ENCODE measurements around the gene PTGES3L.
"Not testable (repeated sequence)": the region's sequence is repeated elsewhere in the genome, so short reads cannot be mapped to it uniquely, and the experiment has no call there.

The PTGES3L gene

DNA sequence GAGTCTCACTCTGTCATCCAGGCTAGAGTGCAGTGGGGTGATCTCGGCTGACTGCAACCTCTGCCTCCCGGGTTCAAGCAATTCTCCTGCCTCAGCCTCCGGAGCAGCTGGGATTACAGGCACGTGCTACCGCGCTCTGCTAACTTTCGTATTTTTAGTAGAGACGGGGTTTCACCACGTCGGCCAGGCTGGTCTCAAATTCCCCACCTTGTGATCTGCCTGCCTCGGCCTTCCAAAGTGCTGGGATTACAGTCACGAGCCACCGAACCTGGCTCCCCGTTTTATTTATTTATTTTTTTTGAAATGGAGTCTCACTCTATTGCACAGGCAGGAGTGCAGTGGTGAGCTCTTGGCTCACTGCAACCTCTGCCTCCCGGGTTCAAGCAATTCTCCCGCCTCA lies 4.2 kb downstream of the PTGES3L start:
- FAIRE-seq = not testable (repeated sequence)

DNA sequence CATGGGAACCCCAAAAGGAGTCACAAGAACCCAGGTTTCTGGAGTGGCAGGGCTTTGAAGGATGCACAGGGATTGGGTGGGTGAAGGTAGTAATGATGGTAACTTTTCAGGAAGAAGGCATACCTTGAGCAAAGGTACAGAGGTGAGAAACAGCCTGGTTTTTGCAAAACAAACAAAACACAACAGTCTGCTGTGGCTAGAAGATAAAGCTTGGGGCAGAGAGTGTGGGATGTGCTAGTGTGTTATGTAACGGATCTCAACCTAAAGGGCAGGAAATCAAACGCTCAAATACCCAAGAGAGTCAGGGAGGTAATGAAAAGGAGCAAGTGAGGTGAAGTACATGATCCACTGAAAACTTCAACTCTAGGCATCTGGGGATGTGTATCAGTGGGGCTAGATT lies 4.6 kb downstream of the PTGES3L start:
- FAIRE-seq = no peak

DNA sequence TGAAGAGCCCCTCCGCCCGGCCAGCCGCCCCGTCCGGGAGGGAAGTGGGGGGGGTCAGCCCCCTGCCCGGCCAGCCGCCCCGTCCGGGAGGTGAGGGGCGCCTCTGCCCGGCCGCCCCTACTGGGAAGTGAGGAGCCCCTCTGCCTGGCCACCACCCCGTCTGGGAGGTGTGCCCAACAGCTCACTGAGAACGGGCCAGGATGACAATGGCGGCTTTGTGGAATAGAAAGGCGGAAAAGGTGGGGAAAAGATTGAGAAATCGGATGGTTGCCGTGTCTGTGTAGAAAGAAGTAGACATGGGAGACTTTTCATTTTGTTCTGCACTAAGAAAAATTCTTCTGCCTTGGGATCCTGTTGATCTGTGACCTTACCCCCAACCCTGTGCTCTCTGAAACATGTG lies 6.6 kb downstream of the PTGES3L start:
- FAIRE-seq = not testable (repeated sequence)

DNA sequence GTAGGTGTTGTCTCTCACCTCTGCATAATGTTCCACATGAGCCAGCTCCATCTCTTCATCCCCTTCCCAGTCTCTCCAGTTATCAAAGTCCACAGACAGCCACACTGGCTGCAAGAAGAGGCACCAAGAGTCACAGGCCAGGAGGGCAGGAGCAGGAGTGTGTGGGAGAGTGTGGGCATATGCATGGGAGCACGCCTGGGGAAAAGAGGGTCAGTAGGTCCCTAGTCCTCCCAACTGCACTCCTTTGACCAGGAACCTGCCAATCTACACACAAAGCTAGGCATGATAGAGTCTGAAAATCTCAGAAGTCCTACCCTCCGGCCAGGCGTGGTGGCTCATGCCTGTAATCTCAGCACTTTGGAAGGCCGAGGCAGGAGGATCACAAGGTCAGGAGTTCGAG lies 8.3 kb downstream of the PTGES3L start:
- no peak for FAIRE-seq

DNA sequence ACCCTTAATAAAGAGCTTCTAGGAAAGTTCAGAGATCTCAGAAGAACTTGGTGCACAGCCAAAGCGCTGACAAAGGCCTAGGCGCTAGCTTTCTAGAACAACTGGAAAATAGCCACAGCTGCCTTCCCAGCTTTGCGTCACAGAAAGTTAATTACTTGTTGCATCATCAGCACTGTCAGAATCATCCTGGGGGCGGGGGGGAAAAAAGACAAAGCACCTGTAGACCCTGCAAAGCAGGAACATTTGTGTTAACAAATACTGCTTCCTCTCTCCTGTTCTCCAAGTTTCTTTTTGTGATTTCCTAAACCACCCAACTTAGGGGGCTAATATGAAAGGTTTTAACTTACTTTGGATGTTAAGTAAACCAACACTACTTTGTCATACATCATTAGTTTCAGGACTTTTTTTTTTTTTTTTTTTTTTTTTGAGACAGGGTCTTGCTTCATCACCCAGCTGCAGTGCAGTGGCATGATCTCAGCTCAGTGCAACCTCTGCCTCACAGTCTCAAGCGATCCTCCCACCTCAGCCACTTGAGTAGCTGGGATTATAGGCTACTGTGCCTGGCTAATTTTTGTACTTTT lies 10.8 kb downstream of the PTGES3L start:
- no peak for FAIRE-seq

DNA sequence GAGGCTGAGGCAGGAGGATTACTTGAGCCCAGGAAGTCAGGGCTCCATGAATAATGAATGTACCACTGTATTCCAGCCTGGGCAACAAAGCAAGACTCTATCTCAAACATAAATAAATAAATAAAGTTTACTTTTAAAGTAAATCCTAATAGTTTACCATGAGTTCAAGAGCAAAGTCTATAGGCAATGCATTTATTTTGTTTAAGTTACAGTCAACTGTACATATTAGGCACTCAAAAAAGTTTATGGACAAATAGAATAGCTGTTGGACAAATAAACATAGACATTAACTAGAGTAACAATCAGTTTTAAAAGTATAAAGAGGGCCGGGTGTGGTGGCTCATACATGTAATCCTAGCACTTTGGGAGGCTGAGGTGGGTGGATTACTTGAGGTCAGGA lies 12.0 kb downstream of the PTGES3L start:
- FAIRE-seq = no peak

DNA sequence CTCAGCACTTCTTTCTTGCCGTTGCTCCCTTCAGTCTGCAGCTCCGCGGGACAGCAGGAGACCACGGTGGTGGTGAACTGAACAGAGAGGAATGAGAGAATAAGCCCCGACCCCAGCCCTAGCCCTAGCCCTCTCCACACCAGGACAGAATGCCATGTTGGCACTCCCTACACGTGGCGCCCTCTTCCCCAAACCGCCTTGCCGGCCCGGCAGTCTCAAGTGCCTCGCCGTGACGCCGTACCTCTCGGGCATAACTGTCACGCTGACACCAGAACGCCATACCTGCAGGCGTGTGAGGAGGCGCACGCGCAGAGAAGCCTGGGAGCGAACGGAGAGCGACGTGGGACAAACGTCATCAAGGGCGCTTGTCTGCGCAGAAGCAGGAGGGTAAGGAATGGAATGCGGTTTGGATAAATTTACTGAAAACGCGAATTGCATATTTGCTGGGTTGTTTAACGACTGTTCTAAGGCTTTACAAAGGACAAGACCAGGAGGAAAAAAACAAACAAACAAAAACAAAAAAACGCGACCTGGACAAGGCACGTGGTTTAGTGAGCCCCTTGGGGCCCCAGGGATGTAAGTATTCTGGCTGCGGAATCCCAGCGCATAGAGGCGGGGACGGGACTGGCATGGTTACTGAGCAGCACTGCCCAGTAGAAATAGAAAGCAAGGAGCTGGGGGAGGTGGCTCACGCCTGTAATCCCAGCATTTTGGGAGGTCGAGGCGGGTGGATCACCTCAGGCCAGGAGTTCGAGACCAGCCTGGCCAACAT lies 15.5 kb downstream of the PTGES3L start, which contains the start of gene AARSD1:
Gene AARSD1 (minus strand): TSS at position 294 of the 772 bp plus-strand sequence. CDS start 14 bp downstream, at position 280.
- no peak for FAIRE-seq

DNA sequence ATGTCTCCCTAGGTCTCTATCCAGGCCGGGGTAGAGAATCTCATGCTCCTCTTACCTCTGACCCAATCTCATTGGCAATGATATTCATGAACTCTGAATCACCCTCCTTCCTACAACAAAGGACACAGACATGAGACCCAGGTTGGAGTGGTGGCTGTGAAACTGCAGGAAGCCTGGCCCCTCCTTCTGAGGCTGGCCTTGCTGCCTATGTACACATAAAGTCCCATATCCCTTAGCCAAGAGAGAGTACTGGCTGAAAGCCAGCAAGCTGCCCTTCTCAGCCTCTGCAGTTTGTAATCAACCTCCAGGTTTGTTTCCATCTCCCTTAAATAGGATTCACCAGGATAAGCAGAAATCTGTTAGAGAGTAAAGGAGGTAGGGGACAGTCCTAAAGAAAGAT lies 26.2 kb downstream of the PTGES3L start:
- no peak for FAIRE-seq

DNA sequence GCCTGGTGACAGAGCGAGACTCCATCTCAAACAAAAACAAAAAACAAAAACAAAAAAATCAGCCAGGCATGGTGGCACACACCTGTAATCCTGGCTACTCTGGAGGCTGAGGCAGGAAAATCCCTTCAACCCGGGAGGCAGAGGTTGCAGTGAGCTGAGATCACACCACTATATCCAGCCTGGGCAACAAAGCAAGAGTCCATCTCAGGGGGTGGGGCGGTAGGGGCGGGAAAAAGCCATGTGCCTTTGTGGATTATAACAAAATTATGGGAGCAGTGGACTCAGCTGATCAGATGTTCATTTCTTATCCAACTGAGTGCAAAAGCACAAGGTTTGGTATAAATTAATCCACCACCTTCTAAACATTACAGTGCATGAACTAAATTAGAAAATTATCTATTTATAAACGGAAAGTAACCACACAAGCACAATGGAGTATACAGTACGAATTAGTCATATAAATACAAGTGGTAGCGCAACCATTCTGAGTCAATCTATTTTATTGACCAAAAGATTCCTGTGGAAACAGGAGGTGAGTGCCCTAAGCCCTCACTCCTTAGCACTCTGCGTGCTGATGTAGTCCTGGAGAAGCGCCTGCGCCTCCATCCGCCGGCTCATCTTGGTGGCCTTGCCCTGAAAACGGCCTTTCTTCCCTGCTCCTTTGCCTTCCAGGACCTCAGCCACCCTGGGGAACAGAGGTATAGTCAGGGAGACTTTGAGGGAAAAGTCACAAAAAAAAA lies 29.7 kb downstream of the PTGES3L start:
- FAIRE-seq = no peak

DNA sequence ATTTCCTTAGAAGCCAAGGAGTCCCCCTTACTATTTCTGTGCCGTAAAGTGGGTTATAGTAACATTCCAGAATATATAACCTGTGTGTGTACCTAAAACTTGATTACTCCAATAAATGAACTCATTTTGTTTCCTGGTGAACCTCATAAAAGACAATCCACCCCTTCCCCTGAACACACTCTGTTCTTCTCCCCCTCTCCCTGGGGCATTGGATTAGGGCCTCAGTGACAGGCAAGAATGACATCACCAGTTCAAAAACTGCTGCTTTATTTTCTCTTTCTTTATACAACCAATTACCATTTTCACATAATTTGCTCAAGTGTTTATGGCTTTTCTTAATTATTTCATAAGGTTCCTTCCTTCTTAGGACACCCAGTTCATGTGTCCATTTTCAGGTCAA lies 33.1 kb downstream of the PTGES3L start:
- no peak for FAIRE-seq

DNA sequence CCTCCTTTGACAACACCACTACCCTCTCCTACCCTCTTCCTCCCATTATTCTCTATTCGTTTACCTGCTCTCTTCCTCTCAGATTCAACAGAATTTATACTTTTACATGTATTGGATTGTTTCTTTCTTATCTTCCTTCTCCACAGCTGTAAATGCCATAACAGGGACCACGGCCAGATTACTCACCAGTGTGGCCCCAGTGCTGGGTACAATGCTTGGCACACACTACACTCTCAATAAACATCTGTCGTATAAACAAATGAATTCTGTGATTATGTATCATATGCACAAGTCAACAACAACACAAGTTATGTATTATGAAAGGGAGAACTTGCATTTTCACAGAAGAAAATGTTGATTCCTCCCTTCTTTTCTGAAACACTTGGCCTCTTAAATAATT lies 35.7 kb downstream of the PTGES3L start:
- FAIRE-seq = no peak

DNA sequence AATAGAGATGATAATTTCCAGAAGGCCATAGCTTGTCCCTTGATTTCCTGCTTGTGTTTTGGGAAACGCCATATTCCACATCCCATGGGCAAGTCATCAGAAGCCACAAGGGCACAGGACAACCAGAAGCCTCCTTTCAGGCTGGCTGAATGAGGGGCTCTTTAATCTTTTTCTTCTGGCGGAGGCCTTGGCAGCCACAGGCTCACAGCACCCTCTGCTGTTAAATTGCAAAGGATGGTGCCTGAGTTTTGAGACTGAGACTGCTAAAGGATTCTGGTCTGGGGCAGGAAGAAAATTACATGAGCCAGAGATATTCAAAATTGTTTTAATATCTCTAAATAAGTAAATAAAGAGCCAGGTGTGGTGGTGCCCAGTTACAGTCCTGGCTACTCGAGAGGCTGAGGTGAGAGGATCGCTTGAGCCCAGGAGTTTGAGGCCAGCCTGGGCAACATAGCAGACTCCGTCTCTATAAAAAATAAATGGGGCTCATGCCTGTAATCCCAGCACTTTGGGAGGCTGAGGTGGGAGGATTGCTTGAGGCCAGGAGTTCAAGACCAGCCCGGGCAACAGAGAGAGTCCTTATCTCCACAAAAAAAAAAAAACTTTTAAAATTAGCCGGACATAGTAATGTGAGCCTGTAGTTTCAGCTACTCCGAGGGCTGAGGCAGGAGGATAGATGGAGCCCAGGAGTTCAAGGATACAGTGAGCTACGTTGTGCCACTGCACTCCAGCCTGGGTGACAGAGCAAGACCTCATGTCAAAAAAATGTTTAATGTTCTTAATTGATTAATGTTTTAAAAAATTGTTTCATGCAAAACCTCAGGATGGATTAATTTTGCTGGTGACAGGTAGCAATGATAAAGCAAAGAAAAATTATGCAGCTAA lies 41.9 kb downstream of the PTGES3L start:
- FAIRE-seq = no peak

DNA sequence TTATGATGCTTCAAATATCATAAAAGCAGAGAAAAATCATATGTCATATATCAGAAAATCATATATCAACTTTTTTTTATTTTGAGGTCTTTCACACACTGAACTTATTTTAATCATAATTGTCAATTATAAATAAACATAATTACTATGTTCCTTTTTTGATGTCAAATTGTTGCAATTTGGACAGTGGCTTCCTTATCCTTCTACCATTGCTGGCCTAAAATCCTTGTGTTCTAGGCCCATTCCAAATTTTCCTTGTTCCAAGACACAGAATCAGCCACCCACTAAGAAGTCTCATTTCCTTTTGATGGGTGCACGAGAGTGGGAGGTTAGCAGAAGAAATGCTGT lies 50.4 kb downstream of the PTGES3L start:
- no peak for FAIRE-seq

DNA sequence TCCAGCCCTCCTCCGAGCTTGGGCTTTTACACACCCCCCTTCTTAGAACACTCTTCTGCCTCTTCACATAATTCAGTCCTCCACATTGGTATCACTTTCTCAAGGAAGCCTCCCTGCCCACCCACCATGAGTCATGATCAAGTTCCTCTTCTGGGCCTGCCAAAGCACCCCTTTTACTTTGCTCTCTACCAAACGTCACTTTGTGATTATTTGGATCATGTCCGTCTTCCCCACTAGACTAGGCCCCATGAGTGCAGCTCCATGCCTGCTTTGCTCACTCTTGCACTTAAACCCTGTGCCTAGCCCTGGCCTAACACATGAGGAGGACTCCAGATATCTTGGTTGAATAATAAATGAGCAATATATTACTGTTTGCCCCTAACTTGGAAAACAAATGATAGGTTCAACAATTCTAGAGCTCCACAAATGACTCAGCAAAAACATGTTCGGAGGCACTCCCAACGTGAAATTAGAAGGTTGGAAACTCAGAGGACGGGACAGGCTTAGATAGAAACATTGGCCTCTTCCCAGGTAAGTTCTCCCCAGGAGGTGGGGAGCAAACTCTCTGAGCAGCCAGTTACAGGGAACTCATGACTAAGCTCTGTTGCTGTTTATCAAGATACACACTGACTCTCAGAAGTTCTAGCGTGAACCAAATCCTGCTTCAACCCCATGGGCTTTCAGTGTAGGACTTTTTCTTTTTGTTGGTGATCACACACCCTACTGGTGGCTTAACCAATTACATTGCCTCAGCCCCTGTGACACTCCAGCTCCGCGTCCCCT lies 51.0 kb downstream of the PTGES3L start:
- FAIRE-seq = no peak

DNA sequence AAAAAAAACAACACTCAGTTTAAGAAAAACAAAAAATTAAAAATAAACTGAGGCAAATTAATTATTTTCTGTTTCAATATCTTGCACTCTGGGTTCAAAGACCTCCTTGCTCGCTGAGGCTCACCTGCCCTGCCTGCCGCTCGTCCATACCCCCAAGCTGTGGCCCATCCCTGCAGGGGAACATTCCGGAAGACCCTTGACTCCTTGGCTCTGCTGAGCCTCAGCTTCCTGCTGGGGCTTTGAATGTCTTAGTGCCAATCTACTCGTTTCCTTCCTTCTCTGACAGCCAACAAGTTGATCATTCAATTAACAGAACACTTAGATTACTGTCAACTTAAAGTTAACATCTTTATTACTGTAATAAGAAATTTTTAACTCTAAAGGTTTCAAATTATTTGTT lies 55.0 kb downstream of the PTGES3L start:
- FAIRE-seq = no peak

DNA sequence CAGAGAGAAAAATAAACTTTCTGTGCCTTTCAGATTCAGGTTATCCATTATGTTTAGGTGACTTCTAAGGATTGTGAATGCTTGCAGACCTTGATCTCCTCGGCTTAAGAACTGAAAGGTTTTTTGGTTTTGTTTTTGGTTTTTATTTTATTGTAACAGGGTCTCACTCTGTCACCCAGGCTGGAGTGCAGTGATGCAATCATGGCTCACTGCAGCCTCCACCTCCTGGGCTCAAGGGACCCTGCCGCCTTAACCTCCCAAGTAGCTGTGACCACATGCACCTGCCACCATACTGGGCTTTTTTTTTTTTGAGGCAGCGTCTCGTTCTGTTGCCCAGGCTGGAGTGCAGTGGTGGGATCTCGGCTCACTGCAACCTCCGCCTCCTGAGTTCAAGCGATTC lies 56.4 kb downstream of the PTGES3L start:
- FAIRE-seq = not testable (repeated sequence)

DNA sequence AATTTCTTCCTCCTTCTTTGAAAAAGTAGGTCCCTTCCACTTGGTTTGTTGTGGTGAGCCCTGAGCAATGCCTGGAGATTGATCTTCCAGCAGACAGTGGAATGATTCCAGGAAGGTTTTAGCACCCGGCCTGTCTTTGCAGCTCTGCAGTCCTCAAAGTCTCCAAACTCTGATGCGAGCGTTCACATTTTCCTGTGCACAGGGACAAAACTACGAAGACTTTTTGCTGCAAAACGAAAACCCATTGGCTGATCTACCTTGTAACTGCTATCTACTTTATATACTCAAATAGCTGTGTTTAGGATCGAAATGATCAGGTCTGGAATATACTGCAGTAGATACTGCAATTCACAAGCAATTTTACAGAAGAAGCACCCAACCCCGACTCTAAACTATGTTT lies 57.6 kb downstream of the PTGES3L start:
- no peak for FAIRE-seq

DNA sequence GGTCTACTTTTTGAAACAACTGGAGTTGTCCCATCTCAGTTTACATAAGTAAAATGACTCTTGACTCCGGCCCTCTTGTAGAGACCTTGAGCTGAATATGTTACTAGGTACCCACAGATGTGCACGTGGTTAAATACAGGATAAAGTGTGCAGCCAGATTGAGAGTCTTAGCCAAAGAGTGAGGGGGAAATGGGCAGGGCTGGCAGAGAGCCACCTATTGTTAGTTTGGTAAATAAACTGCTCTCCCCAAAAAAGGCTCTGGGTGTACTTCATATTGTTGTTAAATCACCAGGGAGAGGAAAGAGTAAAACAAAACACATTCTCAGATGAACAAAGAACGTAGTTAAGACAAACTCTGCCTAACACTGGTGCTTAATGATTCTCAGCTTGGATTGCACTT lies 59.0 kb downstream of the PTGES3L start:
- FAIRE-seq = no peak

DNA sequence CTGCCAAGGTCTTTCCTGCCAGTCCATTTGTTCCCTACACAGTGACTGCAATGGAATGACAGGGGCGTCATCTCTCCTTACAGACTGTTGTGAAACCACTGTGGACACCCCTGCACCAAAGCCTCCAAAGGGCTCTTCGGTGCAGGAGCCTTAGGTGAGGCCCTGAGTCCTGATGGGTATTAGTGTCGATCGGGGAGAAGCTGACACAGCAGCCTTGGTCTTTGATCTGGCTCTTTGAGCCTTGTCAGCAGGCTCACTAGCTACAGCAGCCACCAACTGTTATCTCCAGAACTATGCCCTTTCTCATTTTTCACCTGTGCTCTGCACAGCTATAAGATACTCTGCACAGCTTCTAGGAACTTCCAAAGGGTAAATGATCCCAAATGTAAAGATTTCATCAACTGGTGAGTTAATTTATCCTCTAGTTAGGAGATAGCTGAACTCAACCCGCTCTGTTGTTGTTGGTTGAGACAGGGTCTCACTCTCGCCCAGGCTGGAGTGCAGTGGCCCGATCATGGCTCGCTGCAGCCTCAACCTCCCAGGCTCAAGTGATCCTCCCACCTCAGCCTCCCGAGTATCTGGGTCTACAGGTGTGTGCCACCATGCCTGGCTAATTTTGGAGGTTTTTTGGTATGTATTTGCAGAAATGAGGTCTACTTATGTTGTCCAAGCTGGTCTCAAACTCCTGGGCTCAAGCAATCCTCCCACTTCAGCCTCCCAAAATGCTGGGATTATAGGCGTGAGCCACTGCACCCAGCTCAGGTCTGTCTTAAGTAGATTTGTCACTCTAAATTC lies 59.6 kb downstream of the PTGES3L start:
- FAIRE-seq = no peak

DNA sequence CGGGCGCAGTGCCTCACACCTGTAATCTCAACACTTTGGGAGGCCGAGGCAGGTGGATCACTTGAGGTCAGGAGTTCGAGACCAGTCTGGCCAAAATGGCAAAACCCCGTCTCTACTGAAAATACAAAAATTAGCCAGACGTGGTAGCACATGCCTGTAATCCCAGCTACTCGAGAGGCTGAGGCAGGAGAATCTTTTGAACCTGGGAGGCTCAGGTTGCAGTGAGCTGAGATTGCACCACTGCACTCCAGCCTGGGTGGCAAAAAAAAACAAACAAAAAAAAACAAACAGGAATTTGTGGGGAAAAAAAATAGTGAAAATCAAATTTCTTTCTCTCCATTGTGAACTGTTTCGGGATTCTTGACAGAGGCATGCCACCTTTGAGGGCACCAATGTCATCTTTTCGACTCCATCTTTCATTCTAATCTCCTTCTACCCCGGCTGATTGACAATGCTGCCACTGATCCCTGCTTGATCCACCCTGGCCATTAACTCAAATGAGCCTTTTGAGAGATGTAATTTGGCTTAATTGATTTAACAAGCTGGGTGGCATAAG lies 60.3 kb downstream of the PTGES3L start:
- FAIRE-seq = not testable (repeated sequence)
